Caki2 (cell line): Measurements from ENCODE around the gene RAB34. TPM values are rescaled to one million over a fixed set of nuclear protein-coding genes. Genes with fewer than 3 reads are reported as not detected.

ENCODE experiments used
- DNase-seq: peaks from one replicate; pipeline ENCODE4 v3.0.0-alpha.2; 2015; ENCODE audit warnings: low read depth
- in situ Hi-C: cut with HindIII; loops from 2 replicates; pipeline ENCODE4 v1.10.0; 2016; ENCODE audit warnings: low sequenced_read_pairs, low pct_unique_long_range_greater_than_20kb, mixed read lengths
- total RNA-seq: library from RNA; depleted of rRNA; stranded (reverse); fragments of >200 nt; shearing (Covaris generic); gene quantifications from 2 replicates; pipeline ENCODE4 v1.2.3, GENCODE V29; 2014; ENCODE audit warnings: low replicate concordance

Gene RAB34
- total RNA-seq, 1 experiment from 2014 or later: 482 TPM

- no peak for DNase-seq
- in situ Hi-C loops: no loop called here
These were observed 14.0 kb downstream of the RAB34 start for GRCh38 chr17:28703552-28704218.

DNA sequence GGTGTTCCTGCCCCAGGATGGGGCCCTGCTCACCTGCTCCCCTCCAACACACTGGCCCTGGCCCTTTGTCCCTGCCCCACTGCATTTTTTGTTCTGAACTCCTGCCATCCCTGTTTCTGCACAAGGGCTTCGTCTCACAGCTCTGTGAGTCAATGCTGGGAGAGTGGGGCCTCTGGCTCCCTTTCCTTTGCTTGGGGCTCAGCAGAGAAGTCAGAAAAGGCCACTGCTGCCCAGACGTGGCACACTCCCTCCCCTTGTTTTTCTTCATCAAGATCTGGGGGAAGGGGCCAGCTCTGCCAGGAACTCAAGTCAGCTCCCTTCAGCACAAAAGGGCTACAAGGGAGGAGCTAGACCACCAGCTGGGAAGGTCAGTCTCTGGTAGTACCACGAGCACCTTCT lies 14.9 kb downstream of the RAB34 start:
- in situ Hi-C loops: no loop called here
- no peak for DNase-seq

- no peak for DNase-seq
- in situ Hi-C loops: no loop called here
These were observed 15.5 kb downstream of the RAB34 start for GRCh38 chr17:28702026-28702751.

DNA sequence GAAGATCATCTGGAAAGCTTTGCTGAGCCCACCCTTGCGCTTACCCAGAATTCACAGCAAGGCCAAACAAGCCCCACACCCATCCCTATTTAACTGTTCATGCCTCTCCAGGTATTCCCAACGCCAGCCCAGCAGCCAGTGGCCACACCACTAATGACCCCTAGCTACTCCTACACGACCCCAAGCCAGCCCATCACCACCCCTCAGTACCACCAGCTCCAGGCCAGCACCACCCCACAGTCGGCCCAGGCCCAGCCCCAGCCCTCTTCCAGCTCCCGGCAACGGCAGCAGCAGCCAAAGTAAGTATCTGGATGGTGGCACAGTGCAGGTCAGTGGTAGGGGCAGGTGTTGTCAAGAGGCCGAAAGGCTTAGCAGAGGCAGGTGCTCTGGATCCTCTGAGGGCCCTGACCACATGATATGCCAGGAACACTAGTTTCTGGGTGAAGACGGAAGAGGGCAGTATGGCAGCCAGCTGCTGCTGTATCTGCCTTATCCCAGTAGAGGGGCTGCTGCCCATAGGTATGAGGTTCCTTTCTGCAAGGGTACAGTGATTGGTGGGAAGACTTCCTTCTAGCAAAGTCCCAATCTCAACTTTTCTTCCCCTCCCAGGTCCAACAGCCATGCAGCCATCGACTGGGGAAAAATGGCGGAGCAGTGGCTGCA lies 16.7 kb downstream of the RAB34 start:
- in situ Hi-C loops: no loop called here
- DNase-seq: no peak

DNA sequence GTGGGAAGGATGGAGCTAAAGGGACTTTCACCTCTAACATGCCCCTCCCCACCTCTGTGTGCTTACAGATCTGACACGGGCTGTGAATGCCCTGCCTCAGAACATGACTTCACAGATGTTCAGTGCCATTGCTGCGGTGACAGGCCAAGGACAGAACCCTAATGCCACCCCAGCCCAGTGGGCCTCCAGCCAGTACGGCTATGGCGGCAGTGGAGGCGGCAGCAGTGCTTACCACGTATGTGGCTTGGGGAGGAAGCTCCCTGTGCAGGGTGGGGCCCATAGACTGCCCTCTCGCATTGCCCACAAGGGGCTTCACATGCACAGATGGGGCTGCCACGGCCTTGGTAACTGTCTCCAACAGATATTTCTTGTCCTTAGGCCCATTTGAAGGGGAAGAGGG lies 17.4 kb downstream of the RAB34 start:
- in situ Hi-C loops: no loop called here
- DNase-seq: no peak

DNA sequence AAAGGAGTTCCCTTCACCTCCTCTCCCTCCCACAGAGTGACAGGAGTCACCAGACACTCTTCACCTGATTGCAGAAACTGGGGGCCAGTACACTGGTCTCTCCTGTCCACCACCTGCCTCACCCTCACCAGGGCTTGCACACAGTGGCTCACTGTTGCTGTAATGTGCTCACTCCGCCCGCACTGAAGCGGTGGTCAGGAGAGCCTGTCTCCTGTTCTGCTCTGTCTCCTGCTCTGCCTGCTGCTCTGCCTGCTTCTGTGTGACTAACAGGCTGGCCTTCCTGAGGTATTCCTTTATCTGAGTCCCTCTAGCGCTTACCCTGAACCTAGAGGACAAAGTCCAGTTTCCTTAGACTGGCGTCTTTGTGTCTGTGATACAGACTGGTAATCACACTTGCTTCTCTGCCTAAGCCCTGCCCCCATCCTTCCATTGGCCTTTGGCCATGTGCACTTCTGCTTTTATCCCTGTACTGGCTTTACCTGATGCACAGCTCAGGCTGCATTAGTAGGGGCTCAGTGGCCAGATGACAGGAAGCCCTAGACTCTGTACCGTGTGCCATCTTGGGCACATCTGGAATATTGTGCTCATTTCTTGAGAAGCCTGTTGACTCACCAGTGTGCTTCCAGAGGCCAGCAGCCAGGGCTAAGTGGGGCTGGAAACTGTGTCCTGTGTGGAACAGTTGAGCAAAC lies 19.3 kb downstream of the RAB34 start:
- DNase-seq: peak; percentile 91
- in situ Hi-C loops: no loop called here

GRCh38 chr17:28693869-28694268 lies 23.8 kb downstream of the RAB34 start:
- DNase-seq: no peak
- in situ Hi-C loops: no loop called here

DNA sequence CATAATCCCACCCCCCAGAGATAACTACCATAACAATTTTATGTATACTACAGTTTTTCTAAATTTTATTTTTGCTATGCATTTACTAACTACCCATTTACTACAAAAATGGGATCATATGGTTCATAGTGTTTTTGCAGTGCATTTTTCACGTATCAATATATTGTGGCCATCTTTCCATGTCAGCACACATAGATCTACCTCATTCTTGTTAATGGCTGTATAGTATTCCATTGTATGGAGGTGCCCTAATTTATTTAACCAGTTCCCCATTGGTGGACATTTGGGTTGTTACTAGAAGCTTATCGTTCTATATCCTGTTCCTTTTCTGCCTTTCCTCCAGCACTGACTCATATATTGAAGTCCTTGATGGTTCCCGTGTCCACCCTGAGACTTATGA lies 28.7 kb downstream of the RAB34 start:
- no peak for DNase-seq
- in situ Hi-C loops: no loop called here

DNA sequence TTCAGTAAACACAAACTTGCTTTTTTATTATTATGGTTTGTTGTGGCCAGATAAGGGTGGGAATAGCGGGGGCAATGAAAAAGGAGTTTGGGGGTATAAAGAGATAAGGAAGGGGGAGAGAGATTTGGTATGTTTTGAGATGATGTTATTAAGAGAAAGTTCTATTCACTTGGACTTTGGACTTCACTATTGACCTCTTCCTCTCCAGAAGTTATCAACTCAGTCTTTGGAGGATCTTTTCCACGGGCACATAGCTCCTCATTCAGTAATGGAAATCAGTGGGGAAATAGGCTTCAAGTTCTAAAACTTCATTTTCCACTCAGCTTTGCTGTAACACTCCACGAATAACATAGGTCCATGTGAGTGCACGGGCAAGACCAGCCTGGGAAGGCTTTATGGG lies 29.2 kb downstream of the RAB34 start:
- in situ Hi-C loops: no loop called here
- DNase-seq: no peak

DNA sequence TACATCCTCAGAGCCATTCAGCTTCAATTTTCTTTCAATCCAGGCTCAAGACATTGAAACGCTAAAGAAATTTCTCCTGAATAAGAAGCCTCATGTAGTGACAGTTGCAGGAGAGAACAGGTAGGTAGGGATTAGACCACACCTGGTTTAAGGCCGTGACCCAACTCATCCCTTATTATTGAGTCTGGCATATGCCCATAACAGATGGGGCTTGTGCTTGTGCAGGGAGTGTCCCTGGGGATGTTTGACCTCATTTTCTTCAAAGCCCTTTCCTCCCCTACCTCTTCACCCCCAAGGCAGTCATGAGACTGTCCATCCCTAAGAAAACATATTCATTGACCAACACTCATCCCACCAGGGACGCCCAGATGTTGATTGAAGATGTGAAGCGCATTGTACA lies 31.4 kb downstream of the RAB34 start:
- in situ Hi-C loops: no loop called here
- DNase-seq: no peak

DNA sequence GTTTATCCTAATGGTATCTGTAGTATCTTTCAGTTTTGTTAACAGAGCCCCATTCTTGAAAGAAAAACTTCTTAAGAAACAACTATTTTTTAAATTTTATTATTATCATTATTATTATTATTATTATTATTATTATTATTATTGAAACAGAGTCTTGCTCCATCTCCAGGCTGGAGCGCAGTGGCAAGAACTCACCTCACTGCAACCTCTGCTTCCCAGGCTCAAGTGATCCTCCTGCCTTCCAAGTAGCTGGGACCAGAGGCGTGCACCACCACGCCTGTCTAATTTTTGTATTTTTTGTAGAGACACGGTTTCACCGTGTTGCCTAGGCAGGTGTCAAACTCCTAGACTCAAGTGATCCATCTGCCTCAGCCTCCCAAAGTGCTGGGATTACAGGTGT lies 32.3 kb downstream of the RAB34 start:
- in situ Hi-C loops: no loop called here
- DNase-seq: no peak

- DNase-seq: peak; percentile 77
- in situ Hi-C loops: no loop called here
These were observed 32.7 kb downstream of the RAB34 start for GRCh38 chr17:28684963-28685362.

- in situ Hi-C loops: no loop called here
- DNase-seq: no peak
These were observed 35.0 kb downstream of the RAB34 start for GRCh38 chr17:28682655-28683054.

GRCh38 chr17:28675980-28676379 lies 41.7 kb downstream of the RAB34 start:
- DNase-seq: peak; percentile 24
- in situ Hi-C loops: no loop called here

GRCh38 chr17:28675490-28675889 lies 42.2 kb downstream of the RAB34 start:
- in situ Hi-C loops: no loop called here
- DNase-seq: no peak

DNA sequence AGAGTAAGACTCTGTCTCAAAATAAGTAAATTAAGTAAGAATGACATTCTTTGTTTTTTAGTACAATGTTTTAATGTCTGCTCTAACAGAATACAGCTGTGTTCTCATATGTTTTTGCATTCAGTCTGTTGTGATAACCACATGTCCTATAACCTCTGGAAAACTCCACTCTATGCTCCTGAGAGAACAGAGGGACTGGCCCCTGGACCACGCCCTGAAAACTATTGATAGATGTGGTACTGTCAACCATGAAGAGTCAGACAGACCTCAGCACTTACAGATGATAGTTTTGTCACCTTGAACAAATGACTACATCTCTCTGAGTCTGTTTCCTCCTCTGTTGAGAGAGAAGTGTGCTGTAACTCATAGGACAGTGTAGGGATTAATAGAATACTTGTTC lies 47.8 kb downstream of the RAB34 start:
- in situ Hi-C loops: no loop called here
- no peak for DNase-seq

DNA sequence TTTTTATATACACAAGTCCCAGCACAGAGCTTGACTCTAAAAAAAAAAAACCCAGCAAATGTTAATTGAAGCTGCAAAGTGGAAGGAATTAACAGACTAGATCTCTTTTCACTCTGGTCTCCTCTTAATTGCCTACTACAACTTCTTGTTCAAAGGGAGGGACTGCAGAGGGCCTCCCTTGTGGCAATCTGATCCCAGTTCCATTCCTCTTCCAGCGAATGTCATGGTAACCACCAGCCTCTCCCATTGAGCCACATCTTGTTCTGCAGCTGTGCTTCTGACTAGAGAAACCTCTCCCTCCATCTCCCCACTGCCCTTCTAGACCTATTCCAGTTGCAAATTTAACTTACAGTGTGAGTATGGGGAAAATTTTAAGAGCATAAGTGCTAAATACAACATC lies 49.8 kb downstream of the RAB34 start:
- DNase-seq: no peak
- in situ Hi-C loops: no loop called here

- DNase-seq: no peak
- in situ Hi-C loops: no loop called here
These were observed 51.7 kb downstream of the RAB34 start for GRCh38 chr17:28665994-28666393.
